Ectodermal cell (in vitro differentiated cells): ENCODE results near the gene LIPC.

Experiments
- H3K27ac ChIP-seq: 2 replicates; pipeline ENCODE4 v1.7.0; 2013; ENCODE audit warnings: mild to moderate bottlenecking, low read depth, low read length; ENCODE audit not compliant: insufficient read depth, poor library complexity, severe bottlenecking
- H3K27me3 ChIP-seq: 2 replicates; pipeline ENCODE4 v1.7.0; 2013; ENCODE audit warnings: mild to moderate bottlenecking, low read length; ENCODE audit not compliant: insufficient read depth, control insufficient read depth, poor library complexity, severe bottlenecking
- H3K36me3 ChIP-seq: one replicate; pipeline ENCODE4 v1.7.0; 2013; ENCODE audit warnings: low read length; ENCODE audit not compliant: control insufficient read depth, insufficient read depth
- H3K4me1 ChIP-seq: one replicate; pipeline ENCODE4 v1.7.0; 2013; ENCODE audit warnings: low read length; ENCODE audit not compliant: control insufficient read depth, insufficient read depth
- H3K4me3 ChIP-seq: 2 replicates; pipeline ENCODE4 v1.7.0; 2013; ENCODE audit warnings: low read depth, low read length, control low read depth; ENCODE audit not compliant: insufficient read depth
- H3K9me3 ChIP-seq: 2 replicates; pipeline ENCODE4 v1.7.0; 2013; ENCODE audit warnings: mild to moderate bottlenecking, low read length, moderate library complexity; ENCODE audit not compliant: control insufficient read depth
- WGBS, 2 experiments: methylation state at CpG; one replicate each; pipeline ENCODE4 v1.1.7; 2013; ENCODE audit warnings: missing lambda C conversion rate in 2 of 2; 5-methylcytosine and 5-hydroxymethylcytosine counted together

The LIPC gene

DNA sequence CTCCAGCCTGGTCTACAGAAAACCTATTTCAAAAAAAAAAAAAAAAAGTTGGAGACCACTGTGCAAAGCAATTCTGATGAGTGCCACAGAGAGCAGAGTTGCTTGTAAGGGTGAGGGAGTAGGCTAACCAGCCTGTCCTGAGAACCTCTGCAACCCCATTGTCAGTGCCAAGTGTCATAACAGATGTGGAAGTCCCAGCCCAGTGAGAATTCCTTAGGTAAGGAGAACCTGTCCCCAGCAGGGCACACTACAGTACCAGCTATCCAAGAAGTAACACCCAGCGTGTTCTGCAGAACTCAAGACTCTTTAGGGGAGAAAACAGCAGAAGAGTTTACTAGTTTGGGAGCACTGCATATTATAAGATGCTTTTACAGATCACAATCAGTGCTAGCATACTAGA lies 156.3 kb downstream of the LIPC start:
- Histone ChIP-seq H3K27ac (no peak overlapping the region), H3K36me3 (no peaks in the 10 kb centered on the region), H3K4me1 (no peaks in the 10 kb centered on the region), H3K9me3 (no peaks in the 10 kb centered on the region), H3K4me3 (no peak overlapping the region), H3K27me3 (no peaks in the 10 kb centered on the region)
- WGBS, 2 experiments: 81 to 100% methylated on average over 1 of the region's 1 CpG

DNA sequence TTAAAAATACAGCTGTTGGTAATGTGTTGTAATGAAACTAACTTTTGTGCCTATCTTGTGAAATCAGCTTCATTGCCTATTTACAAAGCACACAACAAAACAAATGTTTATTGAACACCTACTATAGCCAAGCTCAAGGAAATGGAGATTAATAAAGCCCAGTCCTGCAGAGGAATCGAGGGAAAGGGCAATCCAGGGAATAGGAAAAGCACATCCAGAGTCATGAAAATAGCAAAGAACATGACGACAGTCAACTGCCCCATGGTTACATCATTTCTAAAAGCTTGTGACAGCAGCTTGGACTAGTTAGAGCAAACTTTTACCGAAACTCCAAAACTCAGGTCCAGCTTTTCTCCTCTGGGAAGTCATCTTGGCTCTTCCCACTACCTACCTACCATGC lies 157.3 kb downstream of the LIPC start:
- Histone ChIP-seq H3K4me1 (no peaks in the 10 kb centered on the region), H3K9me3 (no peaks in the 10 kb centered on the region), H3K4me3 (no peak overlapping the region), H3K27me3 (no peaks in the 10 kb centered on the region), H3K27ac (no peak overlapping the region), H3K36me3 (no peaks in the 10 kb centered on the region)
- WGBS, 2 experiments: 91 to 93% methylated on average over 3 of the region's 3 CpGs

DNA sequence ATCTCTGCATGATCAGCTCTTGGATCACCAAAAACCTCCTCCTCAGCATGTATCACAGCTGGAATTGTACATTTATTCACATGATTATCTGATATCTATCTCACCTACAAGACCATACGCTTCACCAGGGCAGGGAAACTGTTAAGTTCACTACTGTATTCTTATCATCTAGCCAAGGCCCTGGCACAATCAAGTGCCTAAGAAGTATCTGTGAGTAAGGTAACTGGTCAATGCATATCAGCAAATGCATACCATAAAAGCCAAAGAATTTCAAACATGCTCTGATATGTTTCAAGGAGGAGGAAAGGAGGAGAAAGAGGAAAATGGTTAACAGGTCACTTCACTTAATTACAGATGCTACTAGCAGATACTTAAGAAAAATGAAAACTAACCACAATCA lies 158.4 kb downstream of the LIPC start:
- Histone ChIP-seq H3K36me3 (no peaks in the 10 kb centered on the region), H3K9me3 (no peaks in the 10 kb centered on the region), H3K4me3 (no peak overlapping the region), H3K4me1 (no peaks in the 10 kb centered on the region), H3K27me3 (no peaks in the 10 kb centered on the region), H3K27ac (no peak overlapping the region)
- 90 to 95% methylated on average over 1 of the region's 1 CpG for WGBS, 2 experiments

DNA sequence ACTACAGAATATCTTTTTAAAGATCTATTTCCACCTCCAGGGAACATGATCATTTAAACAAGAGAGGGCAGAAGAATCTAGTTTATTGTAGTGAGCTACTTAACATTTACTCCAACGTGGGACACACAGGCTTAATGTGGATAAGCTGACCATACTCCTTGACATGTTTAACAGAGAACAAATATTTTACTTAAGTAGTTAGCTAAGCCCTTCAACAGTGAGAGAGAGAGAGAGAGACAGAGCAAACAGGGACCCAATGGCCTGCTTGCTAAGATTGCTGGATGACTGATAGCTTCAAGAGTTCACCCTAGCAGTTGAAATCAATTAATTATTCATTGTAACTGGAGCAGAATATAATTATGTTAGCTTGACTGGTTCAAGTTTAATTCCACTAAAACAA lies 159.1 kb downstream of the LIPC start:
- H3K9me3 ChIP-seq: no peaks in the 10 kb centered on the region
- 89% methylated on average over 1 of the region's 1 CpG; no CpG with 5 or more reads in 1 of the 2 experiments for WGBS, 2 experiments
- no peaks in the 10 kb centered on the region for H3K36me3 ChIP-seq
- no peaks in the 10 kb centered on the region for H3K27me3 ChIP-seq
- H3K4me3 ChIP-seq: no peak overlapping the region
- H3K27ac ChIP-seq: no peak overlapping the region
- no peaks in the 10 kb centered on the region for H3K4me1 ChIP-seq

DNA sequence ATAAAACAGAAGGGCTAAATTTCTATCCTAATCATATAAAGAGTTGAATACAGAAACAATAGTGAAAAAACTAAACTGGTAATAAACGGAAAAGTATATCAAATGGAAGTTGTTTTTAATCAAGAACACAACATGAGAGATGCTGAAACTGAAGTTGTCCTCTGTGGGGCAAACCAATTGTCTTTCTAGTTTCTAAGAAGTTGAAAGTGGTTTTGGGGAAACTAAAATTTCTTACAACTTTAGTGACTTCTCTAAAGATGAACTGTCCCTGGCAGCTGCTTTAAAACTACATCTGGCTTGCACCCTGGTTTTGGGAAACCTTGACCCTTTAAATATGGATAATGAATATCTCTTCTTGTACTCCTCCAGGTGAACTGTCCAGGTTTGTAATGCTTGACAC lies 162.1 kb downstream of the LIPC start:
- Histone ChIP-seq H3K4me1 (no peaks in the 10 kb centered on the region), H3K9me3 (no peaks in the 10 kb centered on the region), H3K36me3 (no peaks in the 10 kb centered on the region), H3K27me3 (no peaks in the 10 kb centered on the region), H3K27ac (no peak overlapping the region), H3K4me3 (no peak overlapping the region)
- WGBS, 2 experiments: 92 to 97% methylated on average over 1 of the region's 1 CpG

DNA sequence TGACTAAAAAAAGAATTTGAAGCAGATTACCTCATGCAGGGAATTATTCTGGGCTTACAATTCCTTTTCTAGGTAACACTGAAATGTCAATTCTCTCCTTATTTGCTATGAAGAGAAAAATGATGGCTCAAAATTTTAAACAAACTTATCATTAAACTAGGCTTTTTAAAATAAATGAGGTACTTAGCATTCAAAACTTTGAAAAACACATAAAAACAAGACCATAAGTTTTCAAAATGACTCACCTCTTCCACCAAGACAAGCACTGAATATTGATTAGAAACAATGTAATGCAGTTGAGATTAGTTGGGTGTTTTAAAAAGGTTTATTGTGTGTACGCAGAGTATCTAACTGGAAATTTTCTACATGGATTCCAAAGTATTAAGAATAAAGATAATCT lies 163.1 kb downstream of the LIPC start:
- no peaks in the 10 kb centered on the region for H3K36me3 ChIP-seq
- no peaks in the 10 kb centered on the region for H3K9me3 ChIP-seq
- H3K27ac ChIP-seq: no peak overlapping the region
- no peak overlapping the region for H3K4me3 ChIP-seq
- H3K4me1 ChIP-seq: no peaks in the 10 kb centered on the region
- H3K27me3 ChIP-seq: no peaks in the 10 kb centered on the region
- 100% methylated on average over 1 of the region's 1 CpG; no CpG with 5 or more reads in 1 of the 2 experiments for WGBS, 2 experiments

DNA sequence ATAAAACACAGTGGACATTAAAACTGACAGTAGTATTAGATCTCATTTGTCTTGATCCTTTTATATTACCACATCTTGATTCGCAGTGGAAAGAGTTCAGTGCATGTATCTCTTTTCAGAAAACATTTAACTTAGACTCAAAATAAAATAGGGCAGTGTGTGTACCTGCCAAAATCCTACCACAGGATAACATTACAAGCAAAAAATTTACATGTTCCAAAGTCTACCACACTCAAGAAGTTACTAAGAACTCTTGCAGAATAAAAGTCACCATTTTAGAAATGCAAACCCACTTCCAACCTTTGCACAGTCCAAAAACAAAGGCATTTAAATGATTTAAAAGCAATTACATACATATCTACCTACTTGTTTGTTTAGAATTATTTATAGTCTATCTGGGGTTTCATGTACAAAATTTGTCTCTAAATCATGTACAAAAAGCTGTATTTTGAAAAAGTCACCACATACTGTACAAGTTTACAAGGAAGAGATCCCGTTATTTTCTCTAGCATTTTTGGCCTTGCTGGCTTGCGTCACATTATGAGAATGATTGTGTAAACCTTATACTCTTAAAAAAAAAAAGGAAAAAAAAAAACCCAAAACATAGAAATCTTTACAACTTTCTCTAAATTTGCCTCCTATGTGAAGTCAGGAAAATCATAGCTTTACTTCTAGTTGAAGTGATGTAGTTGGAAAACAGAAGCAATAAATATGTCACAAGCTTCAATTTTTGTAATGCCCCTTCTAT lies 163.9 kb downstream of the LIPC start:
- WGBS, 2 experiments: 94 to 96% methylated on average over 2 to 3 of the region's 3 CpGs

DNA sequence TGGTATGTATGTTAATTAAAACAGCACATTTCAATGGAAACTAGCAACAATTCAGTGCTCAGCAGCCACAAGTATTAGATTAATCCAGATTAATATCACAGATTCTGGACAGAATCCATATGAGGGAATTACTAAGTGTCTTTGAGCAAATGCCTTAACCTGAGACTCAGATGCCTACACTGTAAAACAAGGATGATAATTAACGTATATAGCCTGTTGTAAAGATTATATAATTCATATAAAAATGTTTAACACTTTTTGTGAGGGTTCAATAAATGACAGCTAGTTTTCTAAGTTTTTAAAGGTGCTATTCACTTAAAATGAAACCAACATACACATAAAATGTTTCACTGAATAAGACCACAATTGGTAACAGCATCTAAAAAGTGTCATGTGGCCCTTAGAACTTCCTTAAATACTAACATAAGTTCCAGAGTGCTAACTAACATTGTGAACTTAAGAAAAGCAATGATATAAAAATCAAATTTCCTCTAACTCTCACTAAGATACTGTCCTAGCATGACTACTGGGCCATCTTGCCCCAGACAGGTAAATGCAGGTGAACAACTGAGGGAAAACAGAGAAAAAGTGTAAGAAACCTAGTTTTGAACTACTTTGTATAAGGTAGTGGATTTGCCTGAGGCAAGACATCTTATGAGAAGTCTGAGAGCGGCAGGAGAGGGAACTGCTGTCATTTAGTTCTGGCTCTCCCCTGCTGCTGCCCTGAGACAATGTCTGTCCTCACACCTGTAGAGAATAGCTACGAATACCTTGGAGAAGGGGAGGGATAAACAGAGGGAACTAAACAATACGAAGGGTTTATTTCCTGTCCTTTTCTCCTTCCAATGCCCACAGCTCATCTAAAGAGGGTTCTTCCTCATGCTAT lies 166.4 kb downstream of the LIPC start:
- Histone ChIP-seq H3K4me3 (no peak overlapping the region), H3K36me3 (no peaks in the 10 kb centered on the region), H3K9me3 (no peaks in the 10 kb centered on the region), H3K4me1 (no peaks in the 10 kb centered on the region), H3K27me3 (no peaks in the 10 kb centered on the region), H3K27ac (no peak overlapping the region)
- WGBS, 2 experiments: 66 to 67% methylated on average over 3 of the region's 4 CpGs

More for the DNA sequence above, 163.9 kb downstream of the LIPC start:
- Histone ChIP-seq H3K27ac (no peak overlapping the region), H3K27me3 (no peaks in the 10 kb centered on the region), H3K4me1 (no peaks in the 10 kb centered on the region), H3K4me3 (no peak overlapping the region), H3K36me3 (no peaks in the 10 kb centered on the region), H3K9me3 (no peaks in the 10 kb centered on the region)

DNA sequence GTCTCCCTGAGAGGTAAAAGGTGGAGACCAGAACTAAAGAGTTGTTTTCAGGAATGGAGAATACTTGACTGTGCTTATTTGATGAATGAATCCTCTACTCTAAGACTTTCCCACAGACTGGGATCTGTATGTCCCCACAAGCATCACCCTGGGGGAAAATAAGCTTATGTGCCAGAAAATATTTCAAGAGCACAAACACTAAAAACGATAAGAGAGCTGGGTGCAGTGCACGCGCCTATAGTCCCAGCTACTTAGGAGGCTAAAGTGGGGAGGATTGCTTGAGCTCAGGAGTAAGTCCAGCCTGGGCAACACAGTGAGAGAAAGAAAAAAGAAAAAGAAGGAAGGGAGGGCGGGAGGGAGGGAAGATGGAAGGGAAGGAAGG lies 167.0 kb downstream of the LIPC start:
- no peak overlapping the region for H3K27ac ChIP-seq
- WGBS, 2 experiments: 88 to 95% methylated on average over 3 to 4 of the region's 4 CpGs
- no peaks in the 10 kb centered on the region for H3K36me3 ChIP-seq
- H3K4me3 ChIP-seq: no peak overlapping the region
- H3K4me1 ChIP-seq: no peaks in the 10 kb centered on the region
- no peaks in the 10 kb centered on the region for H3K9me3 ChIP-seq
- H3K27me3 ChIP-seq: no peaks in the 10 kb centered on the region

DNA sequence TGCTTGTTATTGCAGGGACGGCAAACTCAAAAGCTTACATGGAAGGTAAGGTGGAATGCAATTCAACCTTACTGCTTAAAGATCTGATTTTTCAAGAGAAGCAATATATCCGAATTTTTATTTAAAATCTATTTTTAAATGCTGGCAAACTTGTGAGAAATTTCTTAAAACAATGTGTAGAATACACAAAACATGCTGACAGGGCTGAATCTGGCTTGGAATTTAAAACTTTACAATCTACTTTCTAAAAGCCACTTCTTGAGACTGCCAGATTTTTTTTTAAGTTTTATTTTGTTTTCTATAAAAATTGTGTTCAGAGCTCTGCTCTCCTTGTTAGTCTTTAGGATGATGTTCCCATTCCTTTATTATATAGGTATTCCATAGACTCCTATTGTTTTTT lies 171.0 kb downstream of the LIPC start:
- H3K4me3 ChIP-seq: no peak overlapping the region
- no peak overlapping the region for H3K27ac ChIP-seq
- H3K9me3 ChIP-seq: no peaks in the 10 kb centered on the region
- no peaks in the 10 kb centered on the region for H3K36me3 ChIP-seq
- WGBS, 2 experiments: 85 to 100% methylated on average over 1 to 2 of the region's 2 CpGs
- H3K4me1 ChIP-seq: no peaks in the 10 kb centered on the region
- no peaks in the 10 kb centered on the region for H3K27me3 ChIP-seq
